BE2C (cell line): ENCODE results near the gene CRTAP.
"Not testable (repeated sequence)": the region's sequence is repeated elsewhere in the genome, so short reads cannot be mapped to it uniquely, and the experiment has no call there.

Experiments used
- DNase-seq: peaks from one replicate; pipeline ENCODE4 v3.0.0-alpha.2; 2020
- H3K27me3 ChIP-seq: fragments of 250-450 bp; sonication (Bioruptor Pico); 2 replicates; pipeline ENCODE4 v1.5.1; 2020; ENCODE audit warnings: mild to moderate bottlenecking
- H3K36me3 ChIP-seq: fragments of 250-450 bp; sonication (Bioruptor Pico); 2 replicates; pipeline ENCODE4 v1.5.1; 2020; ENCODE audit warnings: mild to moderate bottlenecking
- H3K4me1 ChIP-seq: fragments of 250-450 bp; sonication (Bioruptor Pico); 2 replicates; pipeline ENCODE4 v1.5.1; 2020
- H3K4me3 ChIP-seq: 2 replicates; pipeline ENCODE4 v1.5.1; 2011; ENCODE audit warnings: low read depth, low read length
- H3K9me3 ChIP-seq: fragments of 250-450 bp; sonication (Bioruptor Pico); 2 replicates; pipeline ENCODE4 v1.5.1; 2020
- TF ChIP-seq, protein P1 (sequence below): IDR thresholded peaks from 2 replicates; pipeline ENCODE4 v1.5.1; 2012; ENCODE audit warnings: mild to moderate bottlenecking, low read depth, low read length

The CRTAP gene

DNA sequence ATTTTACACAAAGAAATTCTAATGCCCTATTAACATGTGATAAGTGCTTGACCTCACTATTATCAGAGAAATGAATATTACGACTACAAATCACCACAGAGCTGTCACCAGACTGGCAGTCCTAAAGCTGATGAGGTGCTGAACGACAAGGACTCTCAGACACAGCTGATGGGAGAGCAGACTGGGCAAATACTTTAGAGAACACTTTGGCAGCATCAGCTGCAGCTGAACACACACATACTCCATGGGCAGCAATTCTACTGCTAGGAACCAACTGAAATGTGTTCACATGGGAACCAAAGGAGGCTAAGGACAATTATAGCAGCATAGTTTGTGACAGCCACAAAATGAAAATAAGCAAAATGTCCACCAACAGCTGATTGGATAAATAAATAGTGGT is 59.3 kb downstream of the CRTAP start:
- no peak for DNase-seq
- TF ChIP-seq, protein P1, sequence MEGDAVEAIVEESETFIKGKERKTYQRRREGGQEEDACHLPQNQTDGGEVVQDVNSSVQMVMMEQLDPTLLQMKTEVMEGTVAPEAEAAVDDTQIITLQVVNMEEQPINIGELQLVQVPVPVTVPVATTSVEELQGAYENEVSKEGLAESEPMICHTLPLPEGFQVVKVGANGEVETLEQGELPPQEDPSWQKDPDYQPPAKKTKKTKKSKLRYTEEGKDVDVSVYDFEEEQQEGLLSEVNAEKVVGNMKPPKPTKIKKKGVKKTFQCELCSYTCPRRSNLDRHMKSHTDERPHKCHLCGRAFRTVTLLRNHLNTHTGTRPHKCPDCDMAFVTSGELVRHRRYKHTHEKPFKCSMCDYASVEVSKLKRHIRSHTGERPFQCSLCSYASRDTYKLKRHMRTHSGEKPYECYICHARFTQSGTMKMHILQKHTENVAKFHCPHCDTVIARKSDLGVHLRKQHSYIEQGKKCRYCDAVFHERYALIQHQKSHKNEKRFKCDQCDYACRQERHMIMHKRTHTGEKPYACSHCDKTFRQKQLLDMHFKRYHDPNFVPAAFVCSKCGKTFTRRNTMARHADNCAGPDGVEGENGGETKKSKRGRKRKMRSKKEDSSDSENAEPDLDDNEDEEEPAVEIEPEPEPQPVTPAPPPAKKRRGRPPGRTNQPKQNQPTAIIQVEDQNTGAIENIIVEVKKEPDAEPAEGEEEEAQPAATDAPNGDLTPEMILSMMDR: no peak
- H3K4me1 ChIP-seq: no peaks in the 10 kb centered on the region
- no peak overlapping the region for H3K4me3 ChIP-seq
- no peaks in the 10 kb centered on the region for H3K36me3 ChIP-seq
- no peaks in the 10 kb centered on the region for H3K27me3 ChIP-seq
- H3K9me3 ChIP-seq: no peaks in the 10 kb centered on the region

DNA sequence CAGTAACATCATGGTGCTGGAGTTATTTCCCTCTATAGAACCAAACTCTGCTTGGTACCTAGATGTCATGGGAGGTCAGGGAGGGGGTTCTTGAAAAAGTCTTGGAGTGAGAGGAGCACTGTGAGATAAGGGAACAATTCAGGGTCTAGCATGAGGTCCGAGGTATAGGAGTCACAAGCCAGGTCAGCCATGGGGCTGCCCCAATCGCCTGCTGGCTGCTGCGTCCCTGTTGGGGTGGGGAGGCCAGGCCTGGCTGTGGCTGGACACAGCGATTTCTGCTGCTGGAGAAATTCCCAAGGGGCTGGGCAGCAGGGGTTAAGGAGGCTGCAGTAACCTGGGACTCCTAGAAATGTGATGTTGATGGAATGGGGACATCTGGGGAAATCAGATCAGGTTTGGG is 59.9 kb downstream of the CRTAP start:
- no peaks in the 10 kb centered on the region for H3K27me3 ChIP-seq
- H3K36me3 ChIP-seq: no peaks in the 10 kb centered on the region
- DNase-seq: no peak
- no peaks in the 10 kb centered on the region for H3K4me1 ChIP-seq
- no peak overlapping the region for H3K4me3 ChIP-seq
- TF ChIP-seq, protein P1: no peak
- H3K9me3 ChIP-seq: no peaks in the 10 kb centered on the region

DNA sequence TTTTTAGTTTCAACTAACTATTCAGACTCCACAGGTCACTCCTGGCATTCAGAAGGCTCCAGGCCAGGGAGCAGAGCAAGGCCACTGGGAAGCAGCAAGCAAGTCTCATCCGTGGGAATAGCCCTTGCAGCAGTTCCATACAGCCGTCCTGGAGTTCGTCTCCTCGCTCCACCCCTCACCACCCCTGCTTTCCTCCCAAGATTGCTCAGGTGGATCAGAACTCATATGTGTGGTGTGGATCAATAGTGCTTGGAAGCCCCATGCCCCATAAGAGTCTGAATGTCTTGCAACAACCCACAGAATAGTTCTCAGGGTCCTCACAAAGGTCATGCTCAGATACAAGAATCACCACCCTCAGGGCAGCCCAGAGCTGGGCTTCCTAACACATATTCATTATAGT is 60.3 kb downstream of the CRTAP start:
- H3K4me1 ChIP-seq: no peaks in the 10 kb centered on the region
- no peaks in the 10 kb centered on the region for H3K9me3 ChIP-seq
- no peak for DNase-seq
- H3K36me3 ChIP-seq: no peaks in the 10 kb centered on the region
- H3K27me3 ChIP-seq: no peaks in the 10 kb centered on the region
- TF ChIP-seq, protein P1: no peak
- H3K4me3 ChIP-seq: no peak overlapping the region

DNA sequence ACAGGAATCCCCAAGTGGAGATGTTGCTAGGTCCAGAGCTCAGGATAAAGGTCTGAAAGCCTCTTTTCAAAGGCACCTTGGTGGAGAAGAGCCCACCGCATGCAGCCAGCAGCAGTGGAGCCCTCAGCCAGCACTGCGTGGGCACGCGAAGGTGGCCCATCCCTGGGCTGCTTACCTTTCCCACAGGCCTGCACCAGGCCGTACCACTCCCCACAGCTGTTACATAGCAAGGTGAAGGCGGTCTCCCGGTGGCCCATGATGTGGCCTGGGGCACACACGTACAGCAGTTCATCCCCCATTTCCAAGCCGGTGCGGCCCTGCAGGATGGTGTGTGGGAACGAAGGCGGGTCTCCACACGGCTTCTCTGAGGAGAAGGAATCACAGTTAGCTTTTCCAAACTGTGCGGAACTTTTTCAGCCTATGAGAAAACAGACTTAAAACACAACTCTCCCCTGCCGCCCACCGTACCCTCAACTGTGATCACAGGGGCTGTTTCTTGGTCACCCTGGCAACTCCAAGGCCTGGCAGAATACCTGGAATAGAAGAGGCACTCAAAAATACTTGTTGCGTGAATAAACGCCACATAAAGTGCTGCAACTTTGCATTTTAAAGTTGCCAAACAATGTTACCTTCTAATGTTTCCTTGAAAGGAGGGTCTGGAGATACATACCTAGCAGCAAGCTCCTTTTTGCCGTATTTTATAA is 61.0 kb downstream of the CRTAP start:
- H3K4me1 ChIP-seq: no peaks in the 10 kb centered on the region
- H3K9me3 ChIP-seq: no peaks in the 10 kb centered on the region
- DNase-seq: no peak
- H3K4me3 ChIP-seq: no peak overlapping the region
- H3K27me3 ChIP-seq: no peaks in the 10 kb centered on the region
- no peaks in the 10 kb centered on the region for H3K36me3 ChIP-seq
- TF ChIP-seq, protein P1: no peak

DNA sequence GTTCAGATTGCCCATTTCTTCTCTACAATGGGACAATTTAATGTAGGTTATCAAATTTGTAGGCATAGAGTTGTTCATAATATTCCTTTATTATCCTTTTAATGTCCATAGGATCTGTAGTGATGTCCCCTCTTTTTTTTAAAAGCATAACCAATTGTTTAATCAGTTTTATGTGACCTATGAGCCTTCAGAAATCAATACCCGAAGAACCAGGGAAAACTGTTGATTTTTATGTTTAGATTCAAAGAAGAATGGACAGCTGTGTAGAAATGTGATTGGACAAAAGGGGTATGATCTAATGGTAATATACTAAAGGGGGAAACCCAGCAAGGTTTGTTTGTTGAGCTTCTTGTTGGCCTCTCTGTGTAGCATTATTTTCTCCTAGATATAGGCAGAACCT is 65.3 kb downstream of the CRTAP start:
- Histone ChIP-seq H3K27me3 (no peaks in the 10 kb centered on the region), H3K9me3 (no peaks in the 10 kb centered on the region), H3K4me3 (no peak overlapping the region), H3K4me1 (no peaks in the 10 kb centered on the region), H3K36me3 (no peaks in the 10 kb centered on the region)
- TF ChIP-seq, protein P1: no peak
- no peak for DNase-seq

DNA sequence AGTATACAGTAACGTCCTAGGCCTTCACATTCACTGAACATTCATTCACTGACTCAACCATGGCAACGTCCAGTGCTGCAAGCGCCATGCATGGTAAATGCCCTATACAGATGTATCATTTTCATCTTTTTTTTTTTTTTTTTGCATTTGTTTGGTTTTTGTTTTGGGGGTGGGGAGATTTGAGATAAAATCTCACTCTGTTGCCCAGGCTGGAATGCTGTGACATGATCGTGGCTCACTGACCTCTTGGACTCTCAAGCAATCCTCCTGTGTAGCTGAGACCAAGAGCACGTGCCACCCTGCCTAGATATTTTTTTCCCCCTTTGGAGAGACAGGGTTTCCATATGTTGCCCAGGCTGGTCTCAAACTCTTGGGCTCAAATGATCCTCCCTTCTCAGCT is 67.4 kb downstream of the CRTAP start:
- TF ChIP-seq, protein P1: no peak

DNA sequence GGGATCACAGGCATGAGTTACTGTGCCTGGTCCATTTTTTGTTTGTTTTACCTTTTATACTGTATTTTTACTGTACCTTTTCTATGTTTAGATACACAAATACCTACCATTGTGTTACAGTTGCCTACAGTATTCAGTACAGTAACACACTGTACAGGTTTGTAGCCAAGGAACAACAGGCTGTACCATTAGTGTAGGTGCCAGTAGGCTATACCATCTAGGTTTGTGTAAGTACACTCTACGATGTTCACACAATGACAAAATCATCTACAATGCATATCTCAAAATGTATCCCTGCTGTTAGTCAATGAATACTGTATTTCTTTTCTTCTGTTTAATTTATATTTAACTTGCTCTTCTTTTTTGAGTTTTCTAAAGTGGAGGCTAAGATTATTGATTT is 67.8 kb downstream of the CRTAP start:
- not testable (repeated sequence) for H3K9me3 ChIP-seq, H3K4me3 ChIP-seq, H3K36me3 ChIP-seq, H3K4me1 ChIP-seq, DNase-seq, H3K27me3 ChIP-seq

More for the DNA sequence above, 67.4 kb downstream of the CRTAP start:
- no peak overlapping the region for H3K4me3 ChIP-seq
- DNase-seq: no peak
- no peaks in the 10 kb centered on the region for H3K27me3 ChIP-seq
- H3K36me3 ChIP-seq: no peaks in the 10 kb centered on the region
- H3K4me1 ChIP-seq: no peaks in the 10 kb centered on the region
- no peaks in the 10 kb centered on the region for H3K9me3 ChIP-seq
